GM21360 (cell line): ENCODE results near the gene RIMS3.

ENCODE experiments used
- ATAC-seq: cut with Tn5 transposase; IDR thresholded peaks from one replicate; pipeline ENCODE4 v1.9.1; 2021; ENCODE audit warnings: mild to moderate bottlenecking, moderate library complexity; ENCODE audit not compliant: unreplicated experiment

RIMS3 gene

DNA sequence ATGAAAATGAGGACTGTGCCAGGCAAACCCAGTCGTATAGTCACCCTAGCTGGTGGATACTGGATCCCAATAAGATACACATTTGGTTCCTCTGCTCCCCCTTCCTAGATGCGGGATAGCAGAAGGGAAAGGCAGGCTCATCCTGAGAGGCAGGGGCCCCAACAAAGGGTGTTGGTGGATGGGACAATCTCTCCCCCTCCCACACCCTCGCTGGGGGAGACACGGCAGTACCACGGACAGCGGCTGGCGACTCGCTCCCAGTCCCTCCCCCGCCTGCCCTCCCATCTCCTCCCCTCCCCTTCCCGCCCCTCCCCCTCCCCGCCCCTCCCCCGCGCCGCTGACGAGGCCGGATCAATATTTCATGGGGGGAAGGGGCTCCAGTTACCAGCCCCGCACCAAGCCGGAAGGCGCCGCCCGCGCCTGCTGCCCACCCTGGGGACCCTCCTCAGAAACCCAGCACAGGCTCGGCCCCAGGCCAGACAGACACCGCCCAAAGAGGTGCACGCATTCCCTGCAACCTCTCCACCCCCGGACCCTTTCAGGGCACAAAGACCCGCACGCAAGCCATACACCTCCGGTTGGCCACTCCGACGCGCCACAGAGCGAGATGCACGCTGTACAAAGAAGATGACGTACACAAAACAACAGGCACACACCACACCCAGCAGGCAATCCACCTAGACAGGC lies 11.5 kb downstream of the RIMS3 start:
- no peak for ATAC-seq

DNA sequence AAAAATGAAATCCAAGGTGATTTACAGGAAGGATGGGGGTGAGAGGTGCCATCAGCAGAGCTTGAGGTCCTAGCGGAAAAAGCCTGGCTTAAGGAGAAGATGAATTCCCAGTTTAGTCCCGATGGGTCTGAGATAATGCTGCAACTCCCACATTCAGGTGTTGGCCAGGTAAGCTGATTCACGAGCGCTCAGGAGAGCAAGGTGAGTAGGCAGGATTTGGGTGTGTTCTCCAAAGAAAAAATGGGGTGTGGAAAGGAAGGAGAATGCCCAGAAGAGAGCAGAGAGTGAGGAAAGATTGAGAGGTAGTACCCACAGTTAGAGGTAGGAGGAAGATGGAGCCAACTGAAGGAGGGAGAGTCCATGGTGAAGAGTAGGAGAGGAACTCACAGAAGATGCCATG lies 12.5 kb downstream of the RIMS3 start:
- no peak for ATAC-seq

DNA sequence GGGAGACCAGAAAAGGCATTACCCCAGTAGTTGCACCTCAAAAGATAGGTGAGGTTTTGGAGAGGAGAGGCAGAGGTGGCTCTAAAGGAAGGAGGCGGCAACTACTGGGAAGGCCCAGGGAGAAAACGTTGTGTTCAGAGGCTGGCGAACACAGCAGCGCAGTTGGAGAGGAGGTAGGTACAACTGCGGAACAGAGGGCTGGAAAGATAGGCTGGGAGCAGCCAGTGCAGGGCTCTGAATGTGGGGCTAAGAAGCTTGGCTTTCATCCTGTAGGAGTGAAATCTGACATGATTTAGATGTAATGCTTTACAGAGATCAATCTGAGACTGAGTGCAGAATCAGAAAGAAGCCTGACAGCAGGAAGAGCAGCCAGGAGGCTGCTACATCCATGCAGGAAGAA lies 13.0 kb downstream of the RIMS3 start:
- no peak for ATAC-seq

DNA sequence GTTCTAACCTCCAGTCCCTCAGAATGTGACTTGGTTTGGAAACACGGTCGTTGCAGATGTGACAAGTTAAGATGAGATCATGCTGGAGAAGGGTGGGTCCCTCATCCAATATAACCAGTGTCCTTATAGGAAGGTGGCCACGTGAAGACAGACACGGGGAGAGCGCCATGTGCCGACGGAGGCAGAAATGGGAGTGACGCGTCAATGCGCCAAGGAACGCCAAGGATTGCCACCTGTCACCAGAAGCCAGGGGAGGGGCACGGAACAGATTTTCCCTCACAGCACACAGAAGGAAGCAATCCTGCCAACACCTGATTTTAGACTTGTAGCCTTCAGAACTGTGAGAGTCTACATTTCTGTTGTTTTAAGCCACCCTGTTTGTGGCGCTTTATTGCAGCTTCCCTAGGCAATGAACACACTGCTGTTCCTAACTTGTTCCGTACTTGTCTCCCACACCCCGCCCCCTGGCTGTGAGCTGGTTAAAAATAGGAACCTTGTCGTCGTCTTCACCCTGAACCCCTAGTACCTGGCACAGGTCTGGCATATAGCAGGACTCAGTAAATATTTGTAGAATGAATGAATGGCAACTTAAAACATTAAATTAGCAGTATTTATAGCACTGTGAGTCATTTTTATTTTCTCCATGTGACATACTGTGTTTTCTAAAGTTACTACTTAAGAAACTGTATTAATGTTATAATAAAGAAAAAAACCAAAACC lies 14.2 kb downstream of the RIMS3 start:
- ATAC-seq: no peak

DNA sequence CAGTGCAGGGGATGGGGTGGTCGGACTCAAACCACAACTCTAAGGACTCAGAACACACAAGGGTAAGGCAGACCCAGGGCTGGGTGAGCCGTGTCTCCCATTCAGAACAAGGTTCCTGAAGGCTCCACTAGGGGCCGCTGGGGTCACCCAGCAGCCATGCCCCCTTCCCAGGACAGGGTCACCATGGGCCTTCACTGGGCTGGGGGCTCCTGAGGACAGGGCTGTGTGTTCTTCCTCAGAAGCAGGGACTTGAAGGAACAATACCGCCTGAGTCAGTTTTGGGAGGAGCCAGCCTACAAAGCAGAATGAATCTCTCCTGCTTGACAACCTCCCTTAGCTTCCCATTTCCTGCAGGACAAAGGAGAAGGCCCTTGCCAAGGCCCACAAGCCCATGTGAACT lies 15.4 kb downstream of the RIMS3 start:
- ATAC-seq: no peak

DNA sequence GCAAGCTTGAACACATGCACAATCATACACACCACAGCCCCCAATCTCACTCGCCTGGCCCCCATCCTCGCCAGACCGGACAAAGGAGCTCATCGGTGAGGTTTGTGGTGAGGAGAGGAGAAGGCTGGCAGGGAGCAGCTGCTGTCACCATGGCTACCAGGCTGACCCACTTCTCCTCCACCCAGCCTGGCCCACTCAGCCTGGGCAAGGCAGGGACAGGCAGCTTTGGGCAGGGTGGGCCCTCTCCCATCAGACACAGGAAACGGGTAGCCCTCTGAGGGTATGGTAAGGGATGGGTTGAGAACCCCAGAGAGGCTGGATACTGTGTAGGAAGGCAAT lies 15.9 kb downstream of the RIMS3 start:
- no peak for ATAC-seq

DNA sequence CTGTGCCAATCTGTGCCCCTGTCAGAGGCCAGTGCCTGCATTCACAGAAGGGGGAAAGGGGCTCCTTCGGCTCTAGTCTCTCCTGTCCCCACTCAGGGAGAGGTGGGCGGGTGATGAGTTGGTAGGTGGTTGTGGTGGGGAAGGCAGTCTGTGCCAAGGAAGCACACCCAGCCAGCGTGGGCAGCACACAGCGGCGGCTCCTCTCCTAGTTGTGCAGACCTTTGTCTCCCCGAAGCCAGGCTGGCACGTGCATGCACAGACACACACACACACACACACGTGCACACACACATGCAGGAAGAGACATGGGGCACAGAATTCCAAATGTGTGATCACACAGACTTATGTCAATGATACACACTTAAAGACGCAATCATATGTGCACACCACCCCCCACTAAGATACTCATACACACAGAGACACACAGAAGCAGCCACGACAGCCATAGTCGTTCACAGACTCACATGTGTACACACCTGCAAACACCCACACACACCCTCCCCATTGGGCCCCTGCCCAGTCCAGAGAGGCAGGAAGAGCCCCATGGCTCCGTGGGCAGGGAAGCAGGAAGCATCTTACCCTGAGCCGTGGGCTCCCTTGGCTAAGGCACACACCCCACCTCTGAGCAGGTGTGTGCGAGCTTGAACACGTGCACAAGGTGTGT lies 16.4 kb downstream of the RIMS3 start:
- no peak for ATAC-seq

DNA sequence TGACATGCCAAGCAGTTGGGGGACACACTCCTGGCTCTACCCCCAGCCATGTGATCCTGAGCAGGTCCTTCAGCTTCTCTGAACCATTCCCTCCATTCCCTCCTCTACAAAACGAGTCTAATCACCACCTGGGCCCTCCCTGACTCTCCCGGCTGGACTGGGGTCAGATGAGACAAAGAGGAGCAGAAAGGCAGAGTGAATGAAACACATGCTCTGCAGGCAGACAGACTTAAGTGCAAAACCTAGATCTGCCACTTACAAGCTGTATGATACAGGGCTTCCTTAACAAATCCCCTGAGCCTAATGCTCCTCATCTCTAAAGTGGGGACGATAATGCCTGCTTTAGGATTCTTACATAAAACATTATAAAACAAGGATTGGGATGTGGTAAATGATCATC lies 17.3 kb downstream of the RIMS3 start:
- ATAC-seq: no peak

DNA sequence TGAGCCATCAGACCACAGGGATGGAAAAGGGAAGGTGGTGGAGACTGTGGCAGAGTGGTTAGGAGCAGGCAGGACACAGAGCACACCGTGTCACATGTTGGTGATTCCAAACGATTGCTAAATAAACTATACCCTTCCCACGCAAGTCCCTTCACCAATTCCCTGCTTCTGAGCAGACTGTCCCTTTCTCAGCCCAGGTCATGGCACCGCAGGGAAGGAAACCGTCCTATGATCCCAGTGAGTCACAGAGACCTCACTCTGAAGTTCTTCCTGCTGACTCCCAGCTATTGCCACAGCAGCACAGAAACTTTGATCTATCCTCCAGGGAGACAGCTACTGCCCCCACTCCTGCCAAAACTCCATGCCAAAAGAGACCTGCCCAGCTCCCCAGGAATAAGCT lies 19.2 kb downstream of the RIMS3 start:
- ATAC-seq: no peak

DNA sequence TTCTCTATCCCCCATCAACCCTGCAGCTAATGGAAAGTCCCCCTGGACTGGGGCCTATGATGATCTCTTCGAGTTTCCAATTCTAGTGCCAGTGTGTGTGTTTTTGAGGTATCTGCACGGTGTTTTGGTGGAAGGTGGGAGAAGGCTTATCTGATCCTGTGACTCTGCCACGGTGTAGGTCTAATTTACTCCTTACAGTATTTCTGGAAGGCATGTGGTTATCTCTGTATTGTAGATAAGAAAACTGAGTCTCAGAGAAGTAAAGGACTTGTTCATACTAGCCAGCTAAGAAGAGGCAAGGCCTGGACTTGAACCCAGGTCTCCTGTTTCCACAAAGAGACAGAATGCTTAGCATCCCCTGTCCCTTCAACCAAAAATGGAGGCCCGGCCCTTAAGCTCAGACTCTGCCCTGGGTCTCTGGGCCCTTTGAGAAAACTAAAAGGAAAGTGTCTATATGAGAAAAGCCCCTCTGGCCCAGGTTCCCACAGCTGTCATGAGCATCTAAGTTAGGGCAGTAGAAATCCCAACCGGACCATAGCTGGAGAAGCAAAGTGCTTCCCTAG lies 20.3 kb downstream of the RIMS3 start:
- ATAC-seq: no peak

DNA sequence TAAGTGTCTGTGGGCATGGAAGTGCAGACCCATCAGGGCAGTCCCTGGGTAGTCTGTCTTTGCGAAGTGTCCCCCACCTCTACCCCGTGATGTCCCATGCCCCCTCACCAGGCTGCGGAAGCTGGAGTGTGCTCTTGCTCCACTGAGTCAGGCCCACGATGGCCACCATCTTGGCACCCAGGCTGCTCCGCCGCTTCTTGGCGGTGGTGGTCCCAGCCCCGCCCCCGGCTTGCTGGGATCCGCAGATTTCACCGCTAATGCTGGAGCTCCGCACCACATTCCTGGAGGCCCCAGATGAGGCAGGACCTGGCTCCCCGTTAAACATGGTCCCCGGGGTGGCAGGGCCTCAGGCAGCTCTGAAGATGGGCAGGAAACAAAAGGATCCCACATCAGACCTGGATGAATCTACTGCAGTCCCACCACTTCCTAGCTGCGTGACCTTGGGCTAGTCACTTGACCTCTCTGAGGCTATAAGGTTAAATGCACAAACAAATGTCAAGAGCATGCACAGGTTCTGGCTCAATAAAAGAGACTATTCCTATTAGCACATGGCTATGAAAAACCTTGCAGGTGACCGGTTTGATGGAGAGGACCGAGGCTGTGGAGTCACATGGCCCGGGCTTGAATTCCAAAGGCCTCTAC lies 23.8 kb downstream of the RIMS3 start:
- no peak for ATAC-seq

DNA sequence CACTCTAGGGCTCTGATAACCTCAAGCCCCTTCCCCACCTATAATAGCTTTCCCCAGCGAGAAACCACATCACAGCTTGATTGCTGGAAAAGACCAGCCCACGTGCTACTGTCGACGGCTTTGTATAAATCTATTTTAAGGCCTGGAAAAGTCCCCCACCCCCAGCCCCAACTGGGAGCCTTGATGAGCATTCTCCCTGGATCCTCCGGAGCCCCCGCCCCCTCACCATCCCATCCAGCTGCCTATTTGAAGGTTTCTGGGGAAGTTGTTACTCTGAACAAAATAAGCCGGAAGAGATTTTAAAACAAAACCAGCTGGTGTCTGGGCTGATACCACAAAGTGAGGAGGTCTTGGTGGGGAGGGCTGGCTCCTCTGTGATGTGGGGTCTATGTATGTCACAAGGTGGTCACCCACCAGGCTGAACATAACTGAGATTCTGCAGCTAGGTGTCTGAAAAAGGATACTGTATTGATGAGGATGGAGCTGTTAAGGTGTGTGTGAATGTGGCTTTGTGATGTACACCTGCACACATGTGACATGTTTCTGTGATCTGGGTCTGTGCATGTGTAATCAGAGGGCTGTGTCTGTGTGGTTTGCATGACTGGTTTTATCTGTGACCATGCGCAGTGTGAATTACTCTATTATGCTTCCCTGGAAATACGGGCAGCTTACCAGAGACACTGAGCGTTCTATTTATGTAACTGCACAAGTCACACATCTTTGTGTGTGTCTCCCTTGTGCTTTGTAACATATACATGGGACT lies 25.0 kb downstream of the RIMS3 start:
- ATAC-seq: no peak

DNA sequence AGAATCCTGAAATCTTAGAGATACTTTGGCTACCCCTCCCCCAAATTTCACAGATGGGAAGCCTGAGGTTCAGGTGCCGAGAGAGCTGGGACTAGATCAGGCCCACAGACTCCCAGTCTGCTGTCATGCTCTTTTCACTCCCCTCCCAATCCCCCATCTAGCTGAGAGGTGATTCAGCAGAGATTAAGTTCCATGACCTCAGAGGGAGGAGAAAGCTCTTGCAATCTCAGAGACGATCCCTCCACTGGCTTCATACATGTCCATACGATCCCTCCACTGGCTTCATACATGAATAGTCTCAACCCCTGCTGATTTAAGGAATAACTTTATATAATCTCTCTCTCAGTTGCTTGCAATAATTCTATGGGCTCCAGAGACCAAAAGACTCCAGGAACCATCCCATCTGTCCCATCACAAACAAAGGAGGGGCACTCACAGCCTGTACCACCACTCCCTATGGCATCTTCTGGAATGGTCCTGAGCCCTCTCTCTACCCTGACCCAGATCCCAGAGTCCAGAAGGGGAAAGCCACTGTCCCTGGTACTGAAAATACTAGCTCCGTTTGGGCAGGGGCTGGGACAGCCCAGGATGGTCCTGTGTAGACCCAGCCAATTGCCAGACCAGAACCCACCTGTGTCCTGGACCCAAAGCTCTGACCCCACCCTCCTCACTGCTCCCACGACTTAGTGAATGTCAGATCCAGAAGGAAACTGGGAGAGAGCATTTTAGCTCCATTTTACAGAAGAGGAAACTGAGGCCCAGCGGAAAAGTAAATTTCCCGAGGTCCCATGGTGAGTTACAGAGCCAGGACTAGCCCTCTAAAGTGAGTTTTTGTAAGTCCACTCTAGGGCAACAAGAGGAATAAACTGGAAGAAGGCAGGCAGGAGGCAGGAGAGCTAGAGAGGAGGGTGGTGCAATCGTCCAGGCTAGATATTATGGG lies 27.1 kb downstream of the RIMS3 start:
- ATAC-seq: no peak

DNA sequence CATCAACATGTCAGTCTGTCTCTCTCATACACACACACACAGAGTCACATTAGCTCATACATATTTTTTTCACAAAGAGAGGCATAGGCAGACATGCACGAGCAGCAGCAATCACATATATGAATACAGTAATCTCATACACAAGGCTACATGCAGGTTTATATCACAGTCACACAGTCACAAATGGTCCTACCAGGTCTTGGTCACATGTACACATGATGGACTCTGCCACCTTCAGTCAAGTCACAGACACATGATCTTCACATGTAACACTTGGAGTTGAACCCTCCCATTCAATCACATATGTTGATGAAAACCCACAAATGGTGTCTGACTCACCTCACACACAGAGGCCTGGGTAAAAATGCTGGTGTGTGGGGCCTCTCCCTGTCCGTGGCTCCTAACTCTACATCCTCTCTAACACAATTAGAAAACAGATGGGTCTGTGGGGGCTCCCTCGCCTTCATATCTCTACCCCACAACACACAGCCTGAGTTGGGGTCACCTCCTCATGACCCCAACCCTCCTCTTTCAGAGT lies 27.9 kb downstream of the RIMS3 start:
- ATAC-seq: no peak

DNA sequence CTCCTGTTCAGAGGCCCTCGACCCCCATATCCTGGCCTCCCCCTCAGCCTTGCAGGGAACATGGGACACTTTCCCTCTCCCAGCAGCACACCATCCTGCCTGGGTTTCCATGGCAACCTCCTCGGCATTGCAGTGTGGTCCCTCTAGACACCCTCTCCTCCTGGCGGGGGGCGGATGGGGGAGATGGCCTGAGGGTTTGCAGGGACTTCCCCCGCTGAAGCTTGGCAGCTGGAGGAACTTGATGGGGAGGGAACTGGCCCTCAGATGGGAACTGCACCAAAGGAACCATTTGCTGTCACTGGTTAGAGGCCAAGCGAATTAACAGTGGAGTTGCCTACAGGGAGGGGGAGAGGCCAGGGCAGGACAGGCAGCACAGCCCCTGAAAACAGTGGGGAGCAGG lies 28.7 kb downstream of the RIMS3 start:
- ATAC-seq: no peak

DNA sequence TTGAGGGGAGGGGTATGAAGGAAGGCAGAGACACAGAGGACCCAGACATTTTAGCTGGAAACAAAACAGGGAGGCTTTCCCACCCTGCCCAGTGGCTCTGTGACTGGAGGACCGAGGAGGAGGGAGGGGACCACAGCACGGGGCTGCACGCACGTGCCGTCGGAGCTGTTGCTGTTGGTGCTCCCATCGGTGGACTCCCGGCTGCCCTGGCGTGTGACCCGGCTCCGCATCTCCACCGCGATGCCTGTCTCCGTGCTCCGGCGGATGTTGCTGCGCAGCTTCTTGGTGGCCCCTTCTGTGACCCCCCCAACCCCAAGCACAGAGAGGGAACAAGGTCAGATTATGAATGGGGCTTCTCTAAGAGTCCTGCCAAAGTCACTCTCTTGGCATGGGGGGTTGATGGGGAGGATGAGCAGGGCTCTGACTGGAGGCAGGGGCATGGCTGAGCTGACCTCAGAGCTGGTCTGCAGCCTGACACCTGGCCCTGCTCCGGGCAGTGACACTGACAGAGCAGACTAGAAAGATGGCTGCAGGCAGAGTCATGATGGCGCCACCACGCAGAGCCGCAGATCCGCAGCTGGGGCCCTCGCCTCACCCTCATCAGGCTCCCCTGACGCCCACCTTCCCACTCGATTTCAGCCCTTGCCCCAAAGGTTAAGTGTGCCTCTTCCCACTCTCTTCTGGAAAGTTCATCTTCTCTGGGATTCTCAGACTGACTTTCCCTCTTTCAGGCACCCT lies 29.6 kb downstream of the RIMS3 start:
- no peak for ATAC-seq

DNA sequence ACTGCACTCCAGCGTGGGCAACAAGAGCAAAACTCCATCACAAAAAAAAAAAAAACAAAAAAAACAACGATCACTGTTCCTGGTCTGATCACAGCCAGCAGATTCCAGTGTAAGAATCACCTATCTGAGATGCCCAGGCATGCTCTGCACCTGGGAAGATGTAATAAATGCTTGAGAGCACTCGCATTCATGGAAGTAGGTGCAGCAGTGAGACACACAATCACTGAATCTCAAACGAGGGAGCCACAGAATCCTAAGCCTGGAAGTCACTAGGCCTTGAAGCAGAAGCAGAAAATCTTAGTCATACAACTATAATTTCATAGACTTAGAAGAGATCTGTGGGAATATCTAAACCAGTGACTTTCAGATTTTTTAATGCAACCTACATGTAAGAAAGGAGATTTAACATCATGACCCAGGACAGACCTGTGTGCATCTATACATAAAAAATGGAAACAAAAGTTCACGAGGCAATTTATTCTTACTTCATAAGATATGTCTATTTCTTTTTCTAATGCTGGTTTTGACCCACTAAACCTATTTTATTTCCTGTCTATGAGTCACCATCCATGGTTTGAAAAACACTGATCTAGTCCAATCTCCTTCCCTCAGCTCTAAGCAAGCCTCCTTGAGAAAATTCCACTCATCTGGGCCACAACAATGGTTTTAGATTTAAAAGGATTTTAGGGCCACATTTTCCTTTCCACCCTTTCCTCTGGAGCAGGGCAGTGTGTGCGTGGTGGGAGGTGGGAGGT lies 30.4 kb downstream of the RIMS3 start:
- ATAC-seq: no peak

DNA sequence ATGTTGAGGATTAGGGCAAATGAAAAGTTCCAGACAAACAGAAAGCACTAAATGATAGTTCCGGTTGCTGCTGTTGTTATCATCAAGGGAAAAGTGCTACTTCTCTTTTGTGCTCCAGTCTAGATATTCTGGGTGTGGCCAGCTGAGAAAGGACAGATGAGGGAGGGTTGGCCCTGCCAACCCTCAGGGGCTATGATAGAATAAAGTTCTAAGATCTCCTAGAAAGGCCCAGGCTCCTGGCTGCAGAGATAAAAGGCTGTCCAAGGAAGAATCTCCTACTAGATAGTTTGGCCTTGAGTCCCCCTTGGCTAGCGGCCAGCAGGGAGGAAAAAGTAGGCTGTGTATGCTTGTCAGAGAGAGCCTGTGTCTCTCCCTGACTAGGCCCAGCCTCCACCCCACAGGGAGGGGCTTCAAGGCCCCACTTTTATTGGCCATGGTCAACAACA lies 31.5 kb downstream of the RIMS3 start:
- no peak for ATAC-seq
